Measurements from ENCODE around the gene PLAAT4.
A peak's percentile ranks its signal among the peaks of the same experiment; 100 is the strongest.

Gene PLAAT4, protein sequence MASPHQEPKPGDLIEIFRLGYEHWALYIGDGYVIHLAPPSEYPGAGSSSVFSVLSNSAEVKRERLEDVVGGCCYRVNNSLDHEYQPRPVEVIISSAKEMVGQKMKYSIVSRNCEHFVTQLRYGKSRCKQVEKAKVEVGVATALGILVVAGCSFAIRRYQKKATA

DNA sequence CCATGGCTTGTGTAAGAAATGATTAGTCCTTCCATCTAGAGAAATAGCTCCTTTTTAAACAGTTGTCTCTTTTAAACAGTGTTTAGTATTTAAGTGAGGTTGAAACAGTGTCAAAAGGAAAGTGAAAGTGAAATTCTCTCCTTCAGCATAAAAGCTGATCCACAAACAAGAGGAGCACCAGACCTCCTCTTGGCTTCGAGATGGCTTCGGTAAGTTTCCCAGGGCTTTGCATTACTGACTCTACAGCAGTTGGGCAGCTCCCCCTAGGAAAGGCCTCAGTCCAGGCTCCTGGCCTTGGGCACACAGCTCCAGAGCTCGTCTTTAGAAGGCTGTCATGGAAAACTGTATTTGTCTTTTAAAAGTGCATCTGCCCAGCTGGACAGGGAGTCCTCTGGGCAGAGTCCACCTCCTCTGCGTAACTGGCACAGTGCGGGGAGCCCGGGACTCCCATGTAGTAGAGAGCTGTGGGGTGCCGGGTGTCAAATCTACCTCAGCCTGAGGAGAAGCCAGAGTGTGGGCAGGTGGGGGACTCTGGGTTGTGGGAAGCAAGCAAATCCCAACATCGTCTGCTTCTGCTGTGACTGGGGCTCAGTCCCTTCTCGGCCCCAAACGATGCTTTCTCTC is at the start of gene PLAAT4:
TSS of gene PLAAT4 (plus strand) at position 140 of the 624 bp plus-strand sequence. CDS start at position 201, 61 bp downstream.
- DNase-seq (ENCODE audit: low spot score): no peak

DNA sequence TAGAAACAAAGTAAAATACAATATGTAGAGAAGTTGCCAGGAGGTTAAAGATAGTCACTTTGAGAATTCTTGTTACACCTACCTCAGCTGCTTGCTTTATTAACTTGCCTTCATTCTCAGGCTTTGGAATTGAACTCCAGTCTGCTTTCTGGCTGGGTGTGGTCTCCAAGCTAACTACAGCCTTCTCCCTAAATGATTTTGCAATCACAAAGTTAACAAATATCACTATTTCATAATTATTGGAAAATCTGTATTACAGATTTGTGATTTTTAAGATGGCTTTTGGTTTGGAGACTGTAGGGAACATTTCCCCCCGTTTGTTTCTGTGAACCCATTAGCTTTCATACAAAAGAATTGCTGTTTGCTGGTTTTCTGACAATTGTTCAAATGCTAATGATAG is 47.8 kb upstream of the PLAAT4 start:
- no peak for DNase-seq (ENCODE audit: low spot score)

DNA sequence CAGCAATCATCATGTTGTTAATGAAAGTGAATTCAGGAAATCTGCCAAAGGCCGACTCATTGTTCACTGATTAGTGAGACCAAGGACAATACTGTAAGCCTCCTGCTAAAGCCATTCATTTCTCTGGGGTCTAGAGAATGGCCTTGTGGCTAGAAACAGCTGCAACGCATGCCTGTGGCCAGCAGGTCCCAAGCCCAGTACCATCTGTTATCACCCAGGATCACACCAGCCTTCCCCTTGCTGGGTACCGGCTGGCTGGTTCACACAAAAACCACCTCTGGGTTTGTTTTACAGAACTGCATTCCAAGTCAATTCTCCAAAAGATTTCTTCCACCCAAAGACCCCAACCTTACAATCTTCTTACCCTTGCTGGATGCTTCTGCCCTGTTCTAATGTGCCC is 46.7 kb upstream of the PLAAT4 start:
- DNase-seq (ENCODE audit: low spot score): no peak

DNA sequence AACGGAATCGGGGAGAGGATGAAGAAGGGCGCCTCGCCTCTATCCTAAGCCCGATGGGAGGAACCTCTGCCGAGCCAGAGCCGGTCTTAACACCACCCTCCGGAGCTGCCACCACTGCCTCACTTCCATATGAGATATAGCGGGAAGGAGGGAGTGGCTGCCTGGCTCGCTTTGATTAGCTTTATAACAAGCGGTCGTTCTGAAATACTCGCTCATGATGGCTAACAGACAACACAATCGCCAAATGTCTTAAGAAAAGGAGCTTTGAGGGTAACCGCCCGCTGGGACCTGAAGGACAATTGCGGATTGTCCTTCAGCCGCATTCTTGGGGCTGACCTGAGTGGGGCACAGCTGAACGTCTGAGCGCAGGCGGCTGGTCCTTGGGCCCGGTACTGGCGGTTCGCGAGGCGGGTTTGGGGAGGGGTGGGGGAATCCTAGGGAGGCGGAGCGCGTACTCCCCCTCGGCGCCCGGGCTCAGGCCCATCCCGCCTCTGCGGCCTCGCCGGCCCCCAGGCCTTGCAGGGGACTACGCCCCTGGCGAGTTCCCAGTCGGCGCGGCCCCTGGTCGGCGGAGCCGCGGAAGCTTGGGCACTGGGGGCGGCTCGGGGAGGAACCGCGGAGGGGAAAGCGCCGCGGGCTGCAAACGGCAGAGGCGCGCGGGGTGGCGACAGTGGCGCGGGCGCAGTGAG is 45.9 kb upstream of the PLAAT4 start, which contains the start of gene PLAAT5:
TSS of gene PLAAT5 (minus strand) at position 617 of the 689 bp plus-strand sequence. CDS start at position 484, 133 bp downstream.
- DNase-seq (ENCODE audit: low spot score): no peak

DNA sequence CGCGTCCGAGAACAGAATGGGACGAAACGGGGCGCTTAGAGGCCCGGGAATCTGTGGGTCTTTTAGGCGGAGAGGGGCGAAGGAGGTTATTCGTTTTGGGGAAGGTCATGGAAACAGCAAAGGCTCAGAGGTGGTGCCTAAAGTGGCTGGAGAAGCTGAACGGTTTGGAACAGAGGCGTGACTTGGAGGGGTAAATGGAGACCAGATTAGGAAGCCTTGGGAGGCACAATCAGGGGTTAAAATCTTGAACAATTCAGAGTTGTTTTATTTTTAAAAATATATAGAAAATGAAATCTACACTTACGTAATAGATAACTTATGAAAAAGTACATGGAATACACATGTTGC is 45.4 kb upstream of the PLAAT4 start:
- no peak for DNase-seq (ENCODE audit: low spot score)

DNA sequence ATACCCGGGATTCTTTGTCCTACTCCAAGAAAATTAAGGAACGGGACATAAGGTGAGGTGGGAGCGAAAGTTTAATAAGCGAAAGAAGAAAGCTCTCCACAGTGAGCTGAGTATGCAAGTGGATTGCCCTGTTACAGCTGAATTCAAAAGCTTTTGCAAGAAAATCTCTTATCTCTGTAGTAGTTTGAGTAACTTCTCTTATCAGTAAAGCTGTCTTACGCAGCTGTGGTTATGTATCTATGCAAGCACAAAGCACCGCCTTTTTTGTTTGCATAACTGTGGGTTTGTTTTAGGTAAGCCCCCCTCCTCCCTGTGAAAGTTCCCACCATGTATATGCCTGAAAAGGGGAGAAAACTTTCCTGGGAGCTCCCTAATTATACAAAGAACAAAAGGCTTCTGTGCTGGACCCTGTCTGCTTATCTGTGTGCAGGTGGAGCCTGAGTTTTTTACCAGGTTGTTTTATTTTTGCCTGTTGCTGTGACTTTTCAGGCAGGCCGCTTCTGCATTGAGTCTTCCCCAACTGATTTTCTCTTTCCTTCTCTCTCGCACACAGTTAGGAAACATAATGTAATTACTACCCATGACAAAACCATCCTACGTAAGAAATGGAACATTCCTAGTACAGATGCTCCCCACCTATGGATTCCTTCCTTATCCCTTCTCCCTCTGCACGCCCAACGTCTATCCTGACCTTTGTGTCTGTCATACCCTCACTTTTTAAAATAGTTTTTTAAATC is 44.8 kb upstream of the PLAAT4 start:
- DNase-seq (ENCODE audit: low spot score): no peak

DNA sequence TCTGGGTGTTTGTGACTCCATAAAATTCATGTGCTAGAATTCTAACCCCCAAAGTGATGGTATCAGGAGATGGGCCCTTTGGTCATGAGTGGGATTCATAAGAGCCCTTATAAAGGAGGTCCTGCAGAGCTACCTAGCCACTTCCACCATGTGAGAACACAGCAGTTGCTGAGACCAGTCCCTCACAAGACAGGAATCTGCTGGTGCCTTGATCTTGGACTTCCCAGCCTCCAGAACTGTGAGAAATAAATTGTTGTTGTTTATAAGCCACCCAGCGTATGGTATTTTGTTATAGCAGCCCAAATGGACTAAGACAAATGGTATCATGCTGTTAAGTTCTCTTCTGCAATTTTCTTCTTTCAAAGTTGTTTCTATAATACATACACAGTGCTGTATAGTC is 44.2 kb upstream of the PLAAT4 start:
- no peak for DNase-seq (ENCODE audit: low spot score)

DNA sequence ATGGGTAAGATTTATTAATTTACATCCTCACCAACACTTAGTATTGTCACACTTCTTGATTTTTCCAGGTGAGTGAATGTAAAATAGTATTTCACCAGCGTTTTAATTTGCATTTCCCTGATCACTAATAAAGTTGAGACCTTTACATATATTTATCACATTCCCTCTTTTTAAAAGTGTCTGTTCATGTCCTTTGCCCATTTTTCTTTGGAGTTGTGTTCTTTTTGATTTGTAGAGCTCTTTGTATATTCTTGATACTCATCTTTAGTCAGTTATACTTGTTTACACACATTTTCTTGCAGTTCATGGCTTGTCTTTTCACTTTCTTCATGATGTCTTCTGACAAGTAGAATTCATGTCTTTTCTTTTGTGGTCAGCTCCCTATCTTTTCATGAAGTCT is 43.5 kb upstream of the PLAAT4 start:
- DNase-seq (ENCODE audit: low spot score): no peak

DNA sequence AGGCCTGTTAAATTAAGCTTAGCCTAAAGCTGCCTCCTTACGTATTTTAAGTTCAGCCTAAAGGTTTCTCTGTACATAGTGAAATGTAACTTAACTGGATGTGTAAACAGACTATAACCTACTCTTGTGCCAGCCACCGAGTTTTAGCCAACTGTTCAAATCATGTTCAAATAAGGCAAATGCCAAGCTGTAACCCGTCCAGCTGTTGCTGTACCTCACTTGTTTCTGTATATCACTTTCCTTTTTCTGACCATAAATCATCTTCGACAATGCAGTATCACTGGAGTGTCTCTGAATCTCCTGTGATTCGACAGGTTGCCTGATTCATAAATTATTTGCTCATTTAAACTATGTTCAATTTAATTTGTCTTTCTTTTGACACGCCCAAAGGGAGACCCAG is 41.6 kb upstream of the PLAAT4 start:
- no peak for DNase-seq (ENCODE audit: low spot score)

DNA sequence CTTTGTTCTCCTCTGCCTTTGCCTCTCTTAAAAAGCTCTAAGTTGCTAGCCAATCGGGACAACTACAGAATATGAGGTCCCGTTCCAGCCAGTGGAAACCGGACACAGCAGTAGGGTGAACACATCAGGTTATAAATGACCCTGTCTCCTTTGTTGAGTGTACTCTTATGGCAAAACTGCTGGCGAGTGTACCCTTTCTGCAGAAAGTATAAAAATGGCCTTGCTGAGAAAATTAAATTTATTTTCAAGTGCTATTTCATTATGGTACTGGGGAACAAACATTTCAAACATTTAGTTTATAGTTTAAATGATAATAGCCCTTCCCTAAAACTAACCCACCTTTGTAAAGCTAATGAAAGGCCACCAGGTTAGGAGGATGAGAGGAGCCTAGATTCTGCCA is 36.7 kb upstream of the PLAAT4 start:
- DNase-seq (ENCODE audit: low spot score): no peak

DNA sequence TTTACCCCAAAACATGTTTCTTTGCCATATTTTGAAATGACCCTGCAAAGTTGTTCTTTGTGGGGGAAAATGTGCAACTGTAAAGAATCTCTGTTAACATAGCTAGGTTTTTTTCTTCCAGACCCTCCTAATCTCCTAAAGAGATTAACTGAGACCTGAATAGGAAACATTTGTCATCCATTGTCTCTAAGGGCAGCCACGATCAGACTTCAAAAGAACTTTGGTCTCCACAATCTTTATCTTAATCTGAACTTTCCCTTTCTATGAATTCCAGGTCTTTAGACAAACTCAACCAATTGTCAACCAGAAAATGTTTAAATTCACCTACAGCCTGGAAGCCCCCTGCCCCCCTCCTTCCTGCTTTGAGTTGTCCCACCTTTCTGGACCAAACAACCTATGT is 35.4 kb upstream of the PLAAT4 start:
- no peak for DNase-seq (ENCODE audit: low spot score)

DNA sequence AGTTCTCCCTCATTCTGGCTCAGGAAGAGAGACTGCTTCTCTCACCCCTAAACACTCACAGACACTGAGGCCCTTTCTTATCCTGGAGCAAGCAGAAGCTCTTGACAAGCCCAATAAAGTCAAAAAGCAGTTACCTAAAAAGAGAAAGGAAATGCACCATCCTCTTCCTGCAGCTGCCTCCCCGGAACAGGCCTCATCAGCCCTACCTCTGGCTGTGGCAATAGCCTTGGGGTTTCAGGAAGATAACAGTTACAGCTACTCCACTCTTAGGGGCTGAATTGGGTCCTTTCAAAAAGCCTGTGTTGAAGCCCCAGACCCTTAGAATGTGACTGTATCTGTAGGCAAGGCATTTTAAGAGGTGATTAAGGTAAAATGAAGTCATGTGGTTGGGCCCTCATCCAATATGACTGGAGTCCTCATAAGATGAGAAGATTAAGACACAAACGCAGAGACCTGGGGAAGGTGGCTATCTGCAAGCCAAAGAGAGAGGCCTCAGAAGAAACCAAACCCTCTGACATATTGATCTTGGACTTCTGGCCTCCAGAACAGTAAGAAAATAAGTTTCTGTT is 34.3 kb upstream of the PLAAT4 start:
- DNase-seq (ENCODE audit: low spot score): no peak

DNA sequence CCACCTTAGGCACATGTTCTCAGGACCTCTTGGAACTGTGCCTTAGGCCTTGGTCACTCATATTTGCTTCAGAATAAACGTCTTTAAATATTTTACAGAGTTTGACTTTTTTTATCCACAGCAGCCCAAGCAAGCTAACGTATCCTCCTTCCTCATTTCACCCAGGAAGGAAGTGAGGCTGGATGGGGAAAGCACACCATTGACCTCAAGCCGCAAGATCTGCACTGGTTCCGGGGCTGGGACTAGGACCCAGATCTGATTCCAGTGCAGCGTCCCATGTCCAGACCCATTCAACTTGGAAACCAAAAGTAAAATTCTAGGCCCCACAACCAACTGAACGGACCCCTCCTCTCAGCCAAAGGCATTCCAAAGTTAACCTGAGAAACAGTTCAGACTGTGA is 33.1 kb upstream of the PLAAT4 start:
- no peak for DNase-seq (ENCODE audit: low spot score)

DNA sequence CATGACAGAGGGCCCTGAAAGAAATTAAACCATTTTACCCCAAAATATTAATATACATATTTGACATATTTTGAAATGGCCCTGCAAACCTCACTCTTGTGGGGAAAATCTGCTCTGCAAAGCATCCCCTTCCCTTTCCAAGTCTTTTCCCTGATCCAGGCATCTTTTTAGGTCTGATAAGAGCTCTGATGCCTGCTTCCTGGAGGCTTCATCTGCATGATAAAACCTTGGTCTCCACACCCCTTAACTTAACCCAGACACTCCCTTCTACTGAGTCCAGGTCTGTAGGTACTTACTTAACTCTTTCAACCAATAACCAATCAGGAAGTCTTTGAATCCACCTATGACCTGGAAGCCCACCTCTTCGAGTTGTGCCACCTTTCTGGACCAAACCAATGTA is 32.6 kb upstream of the PLAAT4 start:
- peak; percentile 14 for DNase-seq (ENCODE audit: low spot score)

DNA sequence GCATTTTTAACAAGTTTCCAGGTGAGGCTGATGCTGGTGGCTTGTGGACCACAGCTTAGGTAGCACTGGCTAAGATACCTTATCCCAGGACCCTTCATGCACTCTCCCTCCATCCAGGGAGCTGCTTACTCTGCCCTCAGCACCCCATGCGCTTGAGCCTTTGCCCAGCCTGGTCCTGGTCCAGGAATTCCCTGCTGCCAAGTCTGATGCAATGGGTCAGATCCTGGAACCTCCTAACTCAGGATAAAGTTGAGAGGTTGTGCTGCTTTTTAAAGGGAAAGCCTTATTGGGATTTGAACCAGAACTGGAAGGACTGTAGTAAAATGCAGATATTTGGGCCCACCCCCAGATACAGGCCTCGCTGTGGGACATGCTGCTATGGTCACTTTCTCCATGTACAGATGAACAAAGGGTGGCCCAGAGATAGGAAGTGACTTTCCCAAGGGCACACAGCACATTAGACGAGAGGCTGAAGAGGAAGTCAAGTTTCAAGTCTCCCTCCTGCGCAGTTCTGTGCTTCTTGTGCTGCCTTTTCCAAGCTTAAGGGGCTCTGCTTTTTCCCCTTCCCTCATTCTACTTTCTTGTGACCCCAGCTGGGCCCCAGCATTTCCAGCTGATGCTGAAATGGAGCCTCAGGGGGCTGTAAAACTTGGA is 31.5 kb upstream of the PLAAT4 start:
- DNase-seq (ENCODE audit: low spot score): no peak

DNA sequence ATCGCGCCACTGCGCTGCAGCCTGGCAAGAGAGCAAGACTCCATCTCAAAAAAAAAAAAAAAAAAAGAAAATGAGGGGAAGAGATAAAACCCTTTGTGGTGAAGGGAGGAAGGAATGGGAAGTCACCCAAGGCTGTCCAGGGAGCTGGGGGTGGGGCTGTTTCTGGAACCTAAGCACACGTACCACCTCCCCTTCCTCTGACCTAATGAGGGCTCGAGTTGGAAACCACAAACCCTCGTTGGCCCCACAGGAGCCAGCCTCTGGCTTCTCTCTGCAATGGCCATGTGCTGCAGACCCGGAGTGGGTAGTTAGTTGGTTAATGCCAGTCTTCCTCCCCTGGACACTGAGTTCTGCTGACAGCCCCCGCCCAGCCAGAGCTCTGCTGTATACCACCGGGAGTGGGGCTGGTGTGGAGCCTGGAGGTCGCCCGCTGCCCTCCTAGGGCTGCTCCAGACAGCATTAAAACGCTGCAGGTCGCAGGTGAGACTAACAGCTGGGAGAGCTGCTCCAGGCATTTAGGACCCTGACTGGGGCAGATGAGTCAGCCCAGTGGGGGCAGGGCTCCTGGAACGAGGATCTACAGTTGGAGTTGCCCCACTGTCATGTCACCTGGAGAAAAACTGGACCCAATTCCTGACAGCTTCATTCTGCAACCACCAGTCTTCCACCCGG is 30.6 kb upstream of the PLAAT4 start, which contains the start of gene LGALS12:
TSS of gene LGALS12 (plus strand) at position 228 of the 672 bp plus-strand sequence. CDS start at position 603, 375 bp downstream.
- no peak for DNase-seq (ENCODE audit: low spot score)

DNA sequence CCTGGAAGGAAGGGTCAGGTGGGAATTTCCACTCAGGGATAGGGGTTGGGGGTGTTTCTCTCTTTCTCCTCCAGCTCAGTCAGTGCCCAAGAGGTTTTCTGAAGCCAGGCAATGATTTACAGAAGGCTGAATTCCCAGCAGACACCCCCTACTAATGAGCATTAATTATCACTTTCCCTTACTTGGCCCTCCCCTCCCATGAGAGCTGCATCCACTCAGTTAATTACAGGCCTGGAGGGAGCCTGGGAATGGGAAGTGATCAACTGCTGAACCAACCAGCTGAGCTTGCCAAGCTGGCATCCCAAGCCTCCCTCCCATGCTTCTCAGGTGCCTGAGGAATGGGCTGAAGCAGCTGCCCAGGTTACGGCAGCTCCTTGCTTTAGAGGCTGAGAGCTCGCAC is 29.7 kb upstream of the PLAAT4 start:
- no peak for DNase-seq (ENCODE audit: low spot score)

DNA sequence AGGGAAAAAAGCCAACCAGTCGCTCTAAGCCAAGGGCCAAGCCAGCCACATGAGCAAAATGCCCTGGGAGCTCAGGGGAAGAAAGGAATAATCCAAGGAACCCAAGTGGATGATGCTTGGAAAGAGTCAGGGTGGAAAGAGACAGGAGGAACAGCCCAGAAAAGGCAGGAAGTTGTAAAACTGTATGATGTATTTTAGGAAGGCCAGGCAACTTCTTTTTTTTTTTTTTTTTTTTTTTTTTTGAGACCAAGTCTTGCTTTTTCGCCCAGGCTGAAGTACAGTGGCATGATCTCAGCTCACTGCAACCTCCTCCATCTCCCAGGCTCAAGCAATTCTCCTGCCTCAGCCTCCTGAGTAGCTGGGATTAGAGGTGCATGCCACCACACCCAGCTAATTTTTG is 29.1 kb upstream of the PLAAT4 start:
- DNase-seq (ENCODE audit: low spot score): no peak

DNA sequence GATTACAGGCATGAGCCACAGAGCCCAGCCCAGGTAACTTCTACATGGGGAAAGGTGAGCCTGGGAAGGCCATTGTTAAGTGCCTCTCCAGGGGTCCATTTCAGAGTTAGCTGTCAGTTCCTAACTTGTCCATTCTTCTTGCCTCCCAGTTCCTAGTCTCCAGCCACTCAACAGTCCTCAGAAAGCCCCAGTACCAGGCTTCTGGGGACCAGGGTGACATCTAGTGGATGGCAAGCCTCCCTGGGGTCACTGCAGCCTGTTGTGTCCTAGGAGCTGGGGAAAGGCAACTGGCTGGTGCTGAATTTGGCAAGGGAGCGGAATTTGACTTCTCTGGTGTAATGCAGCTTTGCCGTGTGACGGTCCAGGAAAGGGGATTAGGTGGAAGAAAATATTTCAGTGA is 28.6 kb upstream of the PLAAT4 start:
- peak; percentile 74 for DNase-seq (ENCODE audit: low spot score)

DNA sequence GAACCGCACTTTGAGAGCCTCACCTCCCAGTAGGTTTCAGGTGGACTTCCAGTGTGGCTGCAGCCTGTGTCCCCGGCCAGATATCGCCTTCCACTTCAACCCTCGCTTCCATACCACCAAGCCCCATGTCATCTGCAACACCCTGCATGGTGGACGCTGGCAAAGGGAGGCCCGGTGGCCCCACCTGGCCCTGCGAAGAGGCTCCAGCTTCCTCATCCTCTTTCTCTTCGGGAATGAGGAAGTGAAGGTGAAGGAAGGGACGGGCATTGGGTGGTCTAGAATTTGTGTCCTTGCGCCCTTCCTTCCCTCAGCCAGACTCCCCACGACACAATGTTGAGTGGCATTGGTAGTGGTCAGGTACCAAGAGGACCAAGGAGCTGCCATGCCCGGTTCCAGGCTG is 27.9 kb upstream of the PLAAT4 start:
- DNase-seq (ENCODE audit: low spot score): no peak

DNA sequence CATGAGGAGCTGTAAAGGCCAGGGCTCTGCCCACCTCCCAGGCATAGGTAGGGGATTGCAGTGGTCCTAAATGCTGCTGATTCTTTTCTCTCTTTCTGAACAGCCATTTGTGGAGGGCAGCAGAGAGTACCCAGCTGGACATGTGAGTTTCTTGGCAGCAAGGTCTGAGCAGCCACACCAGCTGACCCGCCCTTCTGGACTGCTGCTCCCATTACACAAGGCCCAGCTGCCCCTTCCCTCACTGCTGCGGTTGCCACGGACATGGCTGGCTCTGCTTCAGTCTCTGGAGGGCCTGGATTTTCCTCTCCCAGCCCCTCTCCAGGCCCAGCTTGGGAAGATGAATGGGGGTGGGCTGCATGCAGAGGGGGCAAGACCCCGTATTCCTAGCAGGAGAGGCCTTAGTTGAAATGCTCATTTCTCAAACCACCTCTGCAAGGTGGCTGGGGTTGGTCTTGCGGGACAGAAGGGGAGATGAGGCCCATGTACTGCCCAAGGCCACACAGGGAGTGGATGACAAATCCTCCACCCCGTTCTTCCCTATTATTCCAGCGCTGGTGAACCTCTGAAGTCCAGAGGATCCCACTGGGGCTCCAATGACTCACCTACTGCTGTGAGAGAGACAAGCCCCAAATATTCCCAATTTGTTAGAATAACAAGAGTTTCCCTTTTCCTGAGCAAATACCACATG is 26.1 kb upstream of the PLAAT4 start:
- DNase-seq (ENCODE audit: low spot score): no peak
